Stimulated activated CD8-positive, alpha-beta memory T cell treated with anti-CD3 and anti-CD28 coated beads, Interleukin-15, amount 100 ng/mL, for 1 hour (primary cell): ENCODE results near the gene PTPRC.

Source experiments
- DNase-seq: peaks from one replicate; pipeline ENCODE4 v3.0.0-alpha.2; 2020; ENCODE audit warnings: low read depth

PTPRC gene

DNA sequence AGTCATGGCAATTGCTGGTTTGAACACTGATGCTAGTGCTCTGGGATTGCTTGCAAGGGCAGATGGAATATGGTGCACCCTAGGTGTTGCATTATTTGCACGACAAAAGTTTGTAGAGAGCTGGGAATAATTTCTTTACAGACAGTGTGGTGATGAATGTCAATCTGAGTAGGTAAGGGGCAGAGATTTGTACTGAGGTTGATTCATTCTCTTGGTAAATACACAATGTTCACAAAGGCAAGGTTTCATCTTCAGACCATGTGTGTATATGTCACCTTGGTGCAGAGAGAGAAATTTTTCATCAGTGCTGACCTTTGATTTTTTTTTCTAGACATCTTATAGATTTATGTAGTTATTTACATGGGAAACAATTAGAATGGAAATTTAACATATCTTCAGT lies 5.0 kb downstream of the PTPRC start:
- DNase-seq, result no peak

- no peak for DNase-seq
Observed at GRCh38 chr1:198647055-198647454, 8.2 kb downstream of the PTPRC start.

DNA sequence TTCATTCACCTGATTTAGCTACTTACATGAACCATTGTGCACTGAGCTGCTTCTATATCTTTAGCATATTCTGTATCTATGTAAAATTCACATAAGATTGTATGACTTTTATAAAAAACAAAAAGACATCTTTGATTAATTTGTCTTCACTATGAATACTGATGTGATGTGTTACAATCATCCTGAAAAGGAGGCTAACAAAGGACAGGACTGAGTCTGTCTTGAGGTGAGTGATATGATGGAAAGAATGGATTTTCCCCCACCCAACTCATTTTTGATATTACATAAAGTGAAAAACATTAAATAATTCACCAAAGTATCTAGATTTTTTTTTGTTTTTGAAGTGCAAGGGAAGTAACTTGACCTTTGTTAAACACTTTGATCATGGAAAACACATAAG lies 9.8 kb downstream of the PTPRC start:
- DNase-seq, result no peak

GRCh38 chr1:198649232-198649967 lies 10.6 kb downstream of the PTPRC start:
- no peak for DNase-seq

- no peak for DNase-seq
Observed at GRCh38 chr1:198649968-198650338, 11.1 kb downstream of the PTPRC start.

- no peak for DNase-seq
Observed at GRCh38 chr1:198650506-198650905, 11.7 kb downstream of the PTPRC start.

DNA sequence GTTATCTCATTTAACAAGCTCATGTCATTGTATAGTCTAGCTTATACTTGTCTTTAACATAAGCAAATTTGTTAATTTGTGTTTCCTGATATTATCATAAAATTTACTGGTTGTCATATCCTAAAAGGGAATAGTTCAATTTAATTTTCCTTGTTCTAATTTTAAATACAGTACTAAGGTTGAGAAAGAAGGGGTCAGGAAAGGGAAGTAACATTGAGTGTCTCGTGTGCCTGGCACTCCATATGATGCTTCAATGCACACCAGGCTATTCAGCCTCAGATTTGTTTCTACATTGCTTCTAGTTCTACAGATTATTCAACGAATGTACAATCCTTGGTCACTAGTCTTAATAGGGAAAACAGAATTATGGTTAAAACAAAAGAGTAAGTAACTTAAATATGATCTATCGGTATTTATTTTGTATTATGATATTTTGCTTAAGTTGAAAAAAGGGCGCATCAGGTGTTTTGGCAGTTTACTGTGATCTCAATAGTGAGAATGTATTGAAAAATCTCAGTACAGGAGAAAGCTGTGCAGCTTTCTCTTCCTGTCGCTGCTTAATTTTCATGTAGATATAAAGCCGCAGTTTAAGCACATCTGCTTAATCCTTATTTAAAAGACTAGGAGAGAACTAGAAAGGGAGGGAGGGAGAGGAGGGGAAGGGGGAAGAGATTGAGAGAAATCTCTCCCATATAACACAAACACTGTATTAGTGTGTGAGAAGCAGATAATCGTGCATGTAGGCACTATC lies 13.0 kb downstream of the PTPRC start:
- no peak for DNase-seq

DNA sequence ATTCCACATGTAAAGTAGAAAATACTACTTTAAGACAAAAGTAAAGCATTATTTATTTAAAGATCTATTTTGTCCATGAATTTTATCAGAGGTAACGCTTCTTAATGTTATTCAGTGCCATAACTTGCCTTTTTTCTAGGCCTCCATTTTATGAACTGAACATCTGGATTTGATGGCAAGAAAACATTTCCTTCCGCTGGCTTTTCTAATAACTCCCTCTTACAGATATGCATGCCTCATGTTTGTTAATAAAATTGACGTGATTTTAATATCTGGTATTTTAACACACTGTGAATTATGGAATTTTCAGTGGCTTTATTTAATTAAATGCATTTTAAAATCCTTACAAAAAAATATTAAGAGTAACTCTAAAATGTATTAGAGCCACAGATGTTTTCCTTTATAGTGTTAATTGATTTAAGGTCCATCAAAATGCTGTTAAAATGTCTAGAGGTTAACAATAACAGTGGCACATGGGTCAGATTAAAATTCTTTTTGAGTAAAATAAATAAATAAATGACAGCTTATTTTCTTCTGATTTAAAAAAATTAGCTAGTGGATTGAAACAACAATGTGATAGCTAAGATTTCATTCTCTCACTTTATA lies 15.1 kb downstream of the PTPRC start:
- DNase-seq, result no peak

- DNase-seq, result no peak
Observed at GRCh38 chr1:198655459-198656121, 16.8 kb downstream of the PTPRC start.

- peak; percentile 70 for DNase-seq
Observed at GRCh38 chr1:198656500-198656932, 17.7 kb downstream of the PTPRC start.

GRCh38 chr1:198657550-198658064 lies 18.8 kb downstream of the PTPRC start:
- no peak for DNase-seq

DNA sequence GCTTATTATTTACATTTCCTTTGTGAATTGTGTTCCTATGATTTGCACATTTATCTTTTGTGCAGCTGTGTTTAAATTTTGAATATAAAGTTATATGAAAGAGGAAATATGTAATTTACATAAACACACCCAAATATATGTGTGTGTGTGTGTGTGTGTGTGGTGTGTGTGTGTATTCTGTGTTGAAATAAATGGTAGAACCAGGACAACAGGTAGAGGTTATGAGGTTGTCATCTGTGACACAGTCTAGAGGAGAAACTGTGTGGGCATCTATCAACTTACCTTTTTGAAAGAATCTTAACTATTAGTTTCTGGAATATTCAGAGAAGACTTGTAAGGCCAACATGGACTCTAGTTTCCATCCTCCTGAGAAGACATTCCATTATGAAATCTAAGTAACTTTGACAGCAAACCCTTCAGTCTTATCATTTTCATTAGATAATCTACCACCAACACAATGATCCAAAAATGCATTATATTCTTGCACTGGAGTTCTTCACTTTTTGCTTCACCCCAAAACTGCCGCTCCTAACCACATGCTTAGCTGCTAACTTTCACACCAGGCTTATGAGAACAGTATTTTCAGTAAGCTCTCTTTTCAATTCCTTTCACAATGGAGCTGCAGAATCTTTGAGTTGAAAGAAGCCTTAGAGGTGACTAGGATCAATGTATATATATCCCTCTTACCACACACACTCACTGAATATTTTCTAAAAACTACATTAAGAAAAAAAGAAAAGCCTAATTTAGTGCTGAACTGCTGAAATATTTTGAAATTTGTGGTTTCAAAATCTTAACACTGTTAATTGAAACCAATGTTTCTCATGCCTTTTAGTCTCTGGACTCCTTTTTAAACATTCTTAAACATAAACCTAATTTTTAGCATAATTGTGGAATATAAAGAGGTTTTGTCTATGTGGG lies 21.8 kb downstream of the PTPRC start:
- DNase-seq, result no peak

GRCh38 chr1:198662821-198663220 lies 24.0 kb downstream of the PTPRC start:
- DNase-seq, result no peak

DNA sequence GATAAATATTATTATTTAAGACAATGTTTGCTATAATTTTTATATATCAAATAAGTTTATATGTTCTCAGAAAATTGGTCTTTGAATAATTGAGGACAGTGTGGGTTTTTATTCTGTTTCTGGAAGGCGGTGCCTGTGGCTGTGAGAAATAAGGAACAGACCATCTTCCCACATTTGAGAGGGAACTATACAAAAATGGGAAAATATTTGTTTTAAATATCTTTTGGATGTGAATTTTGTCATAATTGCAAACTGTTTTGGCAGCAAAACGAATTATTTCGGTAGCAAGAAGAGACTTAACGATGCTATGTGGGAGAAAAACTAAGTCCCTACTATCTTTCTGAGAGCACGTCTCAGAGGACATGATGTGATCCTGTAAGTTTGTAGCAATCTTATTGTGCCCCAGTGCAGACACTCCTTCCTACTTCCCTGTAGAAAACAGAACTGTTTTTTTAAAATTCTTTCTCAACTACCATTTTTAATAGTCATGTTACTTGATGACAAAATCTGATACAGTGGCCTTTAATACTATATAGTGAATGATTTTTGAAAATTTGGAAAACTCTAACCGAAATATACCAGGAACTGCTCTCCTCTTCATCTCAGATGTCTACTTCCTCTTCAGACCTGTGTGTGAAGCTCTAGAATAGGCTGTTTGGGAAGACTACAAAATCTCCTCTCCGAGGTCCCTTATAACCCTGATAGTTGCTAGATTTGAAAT lies 25.4 kb downstream of the PTPRC start:
- DNase-seq, result no peak

- DNase-seq, result no peak
Observed at GRCh38 chr1:198667186-198667585, 28.3 kb downstream of the PTPRC start.

- no peak for DNase-seq
Observed at GRCh38 chr1:198667807-198668206, 29.0 kb downstream of the PTPRC start.

GRCh38 chr1:198669023-198669698 lies 30.3 kb downstream of the PTPRC start:
- no peak for DNase-seq

DNA sequence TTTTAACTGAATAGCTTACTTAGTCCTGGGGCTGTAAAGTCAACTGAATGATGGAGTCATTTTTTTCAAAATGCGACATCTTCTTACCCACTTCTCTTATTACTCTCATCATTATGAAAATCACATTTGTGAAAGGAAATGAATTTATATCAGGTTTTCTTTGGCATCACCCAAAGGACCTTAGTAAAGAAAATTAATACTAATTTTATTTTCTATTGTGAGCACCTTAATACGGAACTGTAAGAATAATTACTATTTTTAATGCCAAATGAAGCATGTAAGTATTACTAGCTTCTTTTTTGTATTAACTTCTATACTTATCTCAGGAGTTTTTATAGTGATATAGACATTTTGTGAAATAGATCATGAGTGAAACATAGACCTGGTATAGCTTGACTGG lies 30.9 kb downstream of the PTPRC start:
- no peak for DNase-seq

DNA sequence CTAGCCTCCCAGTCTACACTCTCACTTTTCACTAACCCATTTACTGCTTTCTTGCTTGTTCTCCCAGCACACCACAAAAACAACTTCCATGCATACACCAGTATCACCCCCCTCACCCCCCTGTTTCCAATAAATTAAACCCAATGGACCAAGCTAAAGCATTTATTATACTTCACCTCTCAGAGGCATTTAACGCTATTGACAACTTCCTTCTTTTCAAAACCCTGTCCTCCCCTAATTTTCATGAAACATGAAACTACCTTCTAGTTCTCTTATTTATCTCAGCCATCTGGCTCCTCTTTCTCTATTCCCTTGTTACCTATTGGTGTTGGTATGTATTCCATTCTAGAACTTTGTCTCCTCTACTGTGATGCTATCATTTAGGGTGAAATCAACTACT lies 32.3 kb downstream of the PTPRC start:
- no peak for DNase-seq

DNA sequence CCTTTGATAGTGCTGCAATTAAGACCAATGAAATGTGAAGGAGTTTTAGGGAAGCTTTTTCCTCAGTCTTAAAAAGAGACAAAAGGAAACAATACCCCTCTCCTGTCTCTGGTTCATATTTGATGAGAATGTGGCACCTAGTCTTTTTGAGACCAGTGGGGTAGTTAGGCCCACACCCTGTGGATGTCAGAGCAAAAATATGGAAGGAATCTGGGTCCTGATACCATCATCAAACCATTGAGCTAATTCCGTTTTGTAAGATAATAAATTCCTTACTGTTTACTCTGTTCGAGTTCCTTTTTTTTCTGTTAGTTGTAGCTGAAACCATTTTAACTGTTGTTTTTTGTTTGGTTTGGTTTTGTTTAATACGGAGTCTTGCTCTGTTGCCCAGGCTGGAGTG lies 33.3 kb downstream of the PTPRC start:
- no peak for DNase-seq
